Neural cell (in vitro differentiated cells): ENCODE measurements around the gene PAMR1.

Experiments used
- EP300 ChIP-seq: fragments of 450-650 bp; conservative IDR thresholded peaks from 2 replicates; pipeline ENCODE4 v1.6.1; 2014; ENCODE audit warnings: antibody characterized with exemption, mild to moderate bottlenecking, moderate library complexity; ENCODE audit not compliant: poor library complexity, severe bottlenecking
- EZH2 ChIP-seq: fragments of 200-600, 300-800 bp; shearing (Covaris generic), sonication (generic); IDR thresholded peaks from 2 replicates; pipeline ENCODE4 v1.6.1; 2014; ENCODE audit warnings: antibody characterized with exemption, low read length, borderline replicate concordance, mild to moderate bottlenecking; ENCODE audit not compliant: insufficient read depth, poor library complexity, severe bottlenecking
- MXI1 ChIP-seq: fragments of 450-650 bp; conservative IDR thresholded peaks from 2 replicates; pipeline ENCODE4 v1.6.1; 2014; ENCODE audit warnings: antibody characterized with exemption, mild to moderate bottlenecking; ENCODE audit not compliant: poor library complexity, severe bottlenecking
- POLR2AphosphoS5 ChIP-seq: IDR thresholded peaks from 2 replicates; pipeline ENCODE4 v1.6.1; 2012
- RAD21 ChIP-seq: fragments of 450-650 bp; conservative IDR thresholded peaks from 2 replicates; pipeline ENCODE4 v1.6.1; 2014; ENCODE audit warnings: antibody characterized with exemption, mild to moderate bottlenecking, moderate library complexity
- TF ChIP-seq, protein P1 (sequence below): fragments of 450-650 bp; IDR thresholded peaks from 2 replicates; pipeline ENCODE4 v1.5.1; 2014; ENCODE audit warnings: antibody characterized with exemption, mild to moderate bottlenecking, moderate library complexity; ENCODE audit not compliant: poor library complexity, severe bottlenecking
- TF ChIP-seq, protein P2 (sequence below): IDR thresholded peaks from 2 replicates; pipeline ENCODE4 v1.6.1; 2012; ENCODE audit warnings: borderline replicate concordance

DNA sequence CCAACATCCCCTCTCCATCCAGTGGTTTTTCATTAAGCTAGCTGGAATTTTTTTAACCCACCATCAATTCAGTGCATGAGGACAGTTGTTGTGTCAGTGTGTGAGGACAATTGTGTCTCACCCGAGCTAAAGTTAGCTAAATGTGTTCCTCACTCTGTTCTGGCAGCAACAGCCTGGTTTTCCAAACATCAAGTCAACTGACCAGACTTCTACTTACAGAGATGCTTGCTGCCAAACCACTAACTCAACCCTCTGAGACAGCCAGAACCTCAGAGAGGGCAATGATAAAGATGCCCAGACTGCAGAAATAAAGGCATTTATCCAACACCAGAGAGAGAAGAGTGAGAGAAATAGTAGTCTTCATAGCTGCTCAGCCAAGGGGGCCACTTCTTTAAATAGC, 6.7 kb downstream of the PAMR1 start:
- TF ChIP-seq, protein P1, sequence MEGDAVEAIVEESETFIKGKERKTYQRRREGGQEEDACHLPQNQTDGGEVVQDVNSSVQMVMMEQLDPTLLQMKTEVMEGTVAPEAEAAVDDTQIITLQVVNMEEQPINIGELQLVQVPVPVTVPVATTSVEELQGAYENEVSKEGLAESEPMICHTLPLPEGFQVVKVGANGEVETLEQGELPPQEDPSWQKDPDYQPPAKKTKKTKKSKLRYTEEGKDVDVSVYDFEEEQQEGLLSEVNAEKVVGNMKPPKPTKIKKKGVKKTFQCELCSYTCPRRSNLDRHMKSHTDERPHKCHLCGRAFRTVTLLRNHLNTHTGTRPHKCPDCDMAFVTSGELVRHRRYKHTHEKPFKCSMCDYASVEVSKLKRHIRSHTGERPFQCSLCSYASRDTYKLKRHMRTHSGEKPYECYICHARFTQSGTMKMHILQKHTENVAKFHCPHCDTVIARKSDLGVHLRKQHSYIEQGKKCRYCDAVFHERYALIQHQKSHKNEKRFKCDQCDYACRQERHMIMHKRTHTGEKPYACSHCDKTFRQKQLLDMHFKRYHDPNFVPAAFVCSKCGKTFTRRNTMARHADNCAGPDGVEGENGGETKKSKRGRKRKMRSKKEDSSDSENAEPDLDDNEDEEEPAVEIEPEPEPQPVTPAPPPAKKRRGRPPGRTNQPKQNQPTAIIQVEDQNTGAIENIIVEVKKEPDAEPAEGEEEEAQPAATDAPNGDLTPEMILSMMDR, result no peak
- TF ChIP-seq POLR2AphosphoS5 (no peak), RAD21 (no peak), EP300 (no peak), MXI1 (no peak), EZH2 (no peak)
- TF ChIP-seq, protein P2, sequence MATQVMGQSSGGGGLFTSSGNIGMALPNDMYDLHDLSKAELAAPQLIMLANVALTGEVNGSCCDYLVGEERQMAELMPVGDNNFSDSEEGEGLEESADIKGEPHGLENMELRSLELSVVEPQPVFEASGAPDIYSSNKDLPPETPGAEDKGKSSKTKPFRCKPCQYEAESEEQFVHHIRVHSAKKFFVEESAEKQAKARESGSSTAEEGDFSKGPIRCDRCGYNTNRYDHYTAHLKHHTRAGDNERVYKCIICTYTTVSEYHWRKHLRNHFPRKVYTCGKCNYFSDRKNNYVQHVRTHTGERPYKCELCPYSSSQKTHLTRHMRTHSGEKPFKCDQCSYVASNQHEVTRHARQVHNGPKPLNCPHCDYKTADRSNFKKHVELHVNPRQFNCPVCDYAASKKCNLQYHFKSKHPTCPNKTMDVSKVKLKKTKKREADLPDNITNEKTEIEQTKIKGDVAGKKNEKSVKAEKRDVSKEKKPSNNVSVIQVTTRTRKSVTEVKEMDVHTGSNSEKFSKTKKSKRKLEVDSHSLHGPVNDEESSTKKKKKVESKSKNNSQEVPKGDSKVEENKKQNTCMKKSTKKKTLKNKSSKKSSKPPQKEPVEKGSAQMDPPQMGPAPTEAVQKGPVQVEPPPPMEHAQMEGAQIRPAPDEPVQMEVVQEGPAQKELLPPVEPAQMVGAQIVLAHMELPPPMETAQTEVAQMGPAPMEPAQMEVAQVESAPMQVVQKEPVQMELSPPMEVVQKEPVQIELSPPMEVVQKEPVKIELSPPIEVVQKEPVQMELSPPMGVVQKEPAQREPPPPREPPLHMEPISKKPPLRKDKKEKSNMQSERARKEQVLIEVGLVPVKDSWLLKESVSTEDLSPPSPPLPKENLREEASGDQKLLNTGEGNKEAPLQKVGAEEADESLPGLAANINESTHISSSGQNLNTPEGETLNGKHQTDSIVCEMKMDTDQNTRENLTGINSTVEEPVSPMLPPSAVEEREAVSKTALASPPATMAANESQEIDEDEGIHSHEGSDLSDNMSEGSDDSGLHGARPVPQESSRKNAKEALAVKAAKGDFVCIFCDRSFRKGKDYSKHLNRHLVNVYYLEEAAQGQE, result no peak
